Neuron (in vitro differentiated cells): ENCODE results near the gene PPP1R7.

ENCODE experiments used
- H2AFZ ChIP-seq: one replicate; pipeline ENCODE4 v1.6.1; 2013; ENCODE audit warnings: low read depth, mild to moderate bottlenecking, inconsistent platforms, low read length, moderate library complexity
- H3K27me3 ChIP-seq: one replicate; pipeline ENCODE4 v1.6.1; 2013; ENCODE audit warnings: low read length; ENCODE audit not compliant: insufficient read depth
- H3K36me3 ChIP-seq: one replicate; pipeline ENCODE4 v1.6.1; 2013; ENCODE audit warnings: low read length; ENCODE audit not compliant: insufficient read depth
- H3K4me1 ChIP-seq: one replicate; pipeline ENCODE4 v1.6.1; 2013; ENCODE audit warnings: low read length; ENCODE audit not compliant: insufficient read depth
- H3K4me3 ChIP-seq: 2 replicates; pipeline ENCODE4 v1.5.1; 2013; ENCODE audit warnings: mild to moderate bottlenecking, low read length, moderate library complexity
- H3K9me3 ChIP-seq: one replicate; pipeline ENCODE4 v1.6.1; 2013; ENCODE audit warnings: low read length

The PPP1R7 gene

DNA sequence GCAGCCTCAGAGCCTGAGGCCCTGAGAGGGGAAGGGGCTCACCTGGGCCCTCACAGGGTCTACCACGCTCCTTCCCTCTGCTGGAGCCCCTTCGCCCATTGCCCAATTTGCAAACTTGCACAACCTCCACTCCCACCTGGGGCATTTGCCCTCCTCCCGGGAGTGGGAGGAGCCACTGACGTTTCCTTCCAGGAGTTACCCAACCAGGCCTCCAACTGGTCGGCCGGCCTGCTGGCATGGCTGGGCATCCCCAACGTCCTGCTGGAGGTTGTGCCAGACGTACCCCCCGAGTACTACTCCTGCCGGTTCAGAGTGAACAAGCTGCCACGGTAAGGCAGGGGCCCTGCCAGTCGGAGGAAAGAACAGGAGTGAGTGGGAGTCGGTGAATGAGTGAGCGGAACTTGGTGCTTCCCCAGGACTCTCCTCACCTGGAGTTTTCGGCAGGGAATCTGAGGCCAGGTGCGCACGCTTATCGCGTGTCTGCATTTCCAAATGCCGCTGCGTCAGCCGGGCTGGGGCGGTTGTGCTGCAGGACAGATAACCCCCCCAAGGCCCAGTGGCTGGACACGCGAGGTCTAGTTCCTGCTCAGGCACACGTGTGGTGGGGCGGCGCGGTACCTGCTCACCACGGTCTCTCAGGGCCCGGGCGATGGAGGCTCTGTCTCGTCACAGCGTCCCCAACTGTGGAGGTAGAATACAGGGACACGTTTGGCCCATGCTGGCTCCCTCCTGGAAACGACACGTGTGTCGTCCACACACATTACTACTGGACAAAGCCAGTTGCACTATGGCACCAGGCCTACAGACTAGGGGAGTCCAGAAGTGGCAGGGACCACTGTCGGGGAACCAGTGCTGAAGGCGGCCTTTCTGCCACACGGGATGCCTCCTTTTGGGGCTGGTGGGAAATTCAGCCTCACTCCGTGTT lies 49.9 kb downstream of the PPP1R7 start:
- Histone ChIP-seq H3K4me1 (peaks cover 3% of the 10 kb centered on the region), H3K4me3 (no peak overlapping the region), H2AFZ (no peak overlapping the region), H3K27me3 (peaks cover 13% of the 10 kb centered on the region), H3K9me3 (no peaks in the 10 kb centered on the region), H3K36me3 (no peaks in the 10 kb centered on the region)

DNA sequence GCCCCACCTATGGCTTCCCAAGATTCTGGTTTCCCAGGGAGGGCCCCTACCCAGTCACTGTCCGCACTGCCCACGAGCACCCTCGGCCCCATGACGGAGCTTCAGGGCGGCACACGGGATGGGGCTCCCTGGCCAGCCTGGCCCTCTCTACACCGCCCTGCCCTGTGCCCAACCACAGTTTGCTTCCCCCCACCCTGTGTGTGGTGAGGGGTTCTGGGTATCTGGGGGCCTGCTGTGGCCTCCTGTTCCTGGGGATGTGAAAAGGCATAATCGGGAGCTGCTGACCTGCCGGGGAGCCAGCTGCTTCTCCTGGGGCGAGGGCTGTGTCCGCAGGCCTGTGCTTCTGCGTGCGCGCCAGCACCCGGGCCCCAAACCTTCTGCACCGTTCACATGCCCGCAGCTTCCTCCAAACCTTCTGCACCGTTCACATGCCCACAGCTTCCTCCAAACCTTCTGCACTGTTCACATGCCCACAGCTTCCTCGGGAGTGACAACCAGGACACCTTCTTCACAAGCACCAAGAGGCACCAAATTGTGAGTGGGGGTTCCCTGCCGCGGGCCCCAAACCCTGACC lies 50.6 kb downstream of the PPP1R7 start:
- Histone ChIP-seq H2AFZ (no peak overlapping the region), H3K4me1 (peaks cover 3% of the 10 kb centered on the region), H3K36me3 (no peaks in the 10 kb centered on the region), H3K27me3 (peaks cover 9% of the 10 kb centered on the region), H3K9me3 (no peaks in the 10 kb centered on the region), H3K4me3 (no peak overlapping the region)

DNA sequence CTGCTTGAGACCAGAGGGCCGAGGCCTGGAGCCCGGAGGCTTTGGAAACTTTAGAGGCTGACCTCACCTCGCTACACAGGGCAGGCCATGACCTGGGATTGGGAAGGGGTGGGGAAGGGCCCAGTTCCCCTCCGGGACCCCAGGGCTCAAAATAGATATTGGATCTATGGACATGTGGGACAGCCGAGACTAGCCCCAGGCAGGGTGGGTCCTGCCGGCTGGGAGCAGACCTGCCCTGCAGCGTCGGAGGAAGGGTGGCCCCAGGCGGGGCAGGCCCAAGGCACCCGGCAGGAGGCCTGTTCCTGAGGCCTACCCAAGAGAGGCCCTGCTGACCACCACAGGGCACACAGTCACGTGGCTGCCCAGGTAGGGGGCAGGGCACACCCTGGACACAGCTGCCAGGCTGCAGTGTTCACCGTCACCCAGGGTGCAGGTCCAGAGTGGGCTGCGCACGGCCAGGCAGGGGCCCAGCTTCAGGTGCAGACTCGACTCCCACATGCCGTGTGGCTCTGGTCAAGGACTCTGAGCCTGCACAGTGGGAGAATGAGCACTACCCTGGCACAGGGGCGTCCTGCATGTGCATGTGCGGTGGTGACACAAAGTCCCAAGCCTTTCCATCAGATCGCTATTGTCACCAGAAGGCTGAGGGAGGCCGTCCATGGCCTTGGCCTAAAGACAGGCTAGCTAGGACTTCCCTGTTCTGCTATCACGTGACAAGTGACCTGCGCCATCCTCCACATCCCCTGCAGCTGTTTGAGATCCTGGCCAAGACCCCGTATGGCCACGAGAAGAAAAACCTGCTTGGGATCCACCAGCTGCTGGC lies 51.4 kb downstream of the PPP1R7 start:
- Histone ChIP-seq H3K36me3 (no peaks in the 10 kb centered on the region), H3K9me3 (no peaks in the 10 kb centered on the region), H2AFZ (no peak overlapping the region), H3K4me1 (no peaks in the 10 kb centered on the region), H3K4me3 (no peak overlapping the region), H3K27me3 (peaks cover 9% of the 10 kb centered on the region)

DNA sequence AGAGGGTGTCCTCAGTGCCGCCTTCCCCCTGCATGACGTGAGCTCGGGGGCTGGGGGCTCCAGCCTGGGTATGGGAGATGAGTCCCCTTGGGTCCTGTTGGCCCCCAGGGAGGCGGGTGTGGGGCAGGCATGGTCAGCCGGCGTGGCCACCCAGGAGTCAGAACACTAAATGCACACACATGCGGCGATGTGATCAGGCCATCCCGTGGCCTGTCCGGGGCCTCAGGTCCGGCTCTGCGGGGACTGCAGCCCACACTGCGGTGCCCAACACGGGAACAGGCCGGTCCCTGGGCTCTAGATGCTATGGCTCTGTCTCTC lies 52.0 kb downstream of the PPP1R7 start:
- H2AFZ ChIP-seq, result no peak overlapping the region
- H3K9me3 ChIP-seq, result no peaks in the 10 kb centered on the region
- peaks cover 9% of the 10 kb centered on the region for H3K27me3 ChIP-seq
- no peaks in the 10 kb centered on the region for H3K4me1 ChIP-seq
- no peak overlapping the region for H3K4me3 ChIP-seq
- no peaks in the 10 kb centered on the region for H3K36me3 ChIP-seq

DNA sequence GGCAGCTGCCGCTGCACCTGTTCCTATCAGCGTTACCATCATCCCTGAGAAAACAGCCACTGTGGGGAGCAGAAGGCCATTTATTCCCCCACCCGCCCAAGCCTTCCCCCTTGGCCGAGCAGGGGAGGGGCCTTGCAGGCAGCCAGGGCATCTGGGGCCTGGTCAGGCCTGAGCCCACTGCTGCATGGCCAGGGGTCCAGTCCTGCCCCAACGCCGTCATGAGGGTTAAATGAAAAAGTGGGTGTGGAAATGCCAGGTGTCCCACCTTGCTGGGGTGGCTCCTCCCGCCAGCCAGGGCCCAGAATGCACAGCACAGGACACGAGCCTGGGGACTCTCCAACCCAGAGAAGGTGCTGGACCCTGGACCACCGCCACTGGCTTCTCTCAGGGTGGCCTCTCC lies 52.4 kb downstream of the PPP1R7 start:
- no peaks in the 10 kb centered on the region for H3K9me3 ChIP-seq
- no peak overlapping the region for H2AFZ ChIP-seq
- peaks cover 11% of the 10 kb centered on the region for H3K27me3 ChIP-seq
- no peaks in the 10 kb centered on the region for H3K4me1 ChIP-seq
- H3K36me3 ChIP-seq, result no peaks in the 10 kb centered on the region
- H3K4me3 ChIP-seq, result no peak overlapping the region

DNA sequence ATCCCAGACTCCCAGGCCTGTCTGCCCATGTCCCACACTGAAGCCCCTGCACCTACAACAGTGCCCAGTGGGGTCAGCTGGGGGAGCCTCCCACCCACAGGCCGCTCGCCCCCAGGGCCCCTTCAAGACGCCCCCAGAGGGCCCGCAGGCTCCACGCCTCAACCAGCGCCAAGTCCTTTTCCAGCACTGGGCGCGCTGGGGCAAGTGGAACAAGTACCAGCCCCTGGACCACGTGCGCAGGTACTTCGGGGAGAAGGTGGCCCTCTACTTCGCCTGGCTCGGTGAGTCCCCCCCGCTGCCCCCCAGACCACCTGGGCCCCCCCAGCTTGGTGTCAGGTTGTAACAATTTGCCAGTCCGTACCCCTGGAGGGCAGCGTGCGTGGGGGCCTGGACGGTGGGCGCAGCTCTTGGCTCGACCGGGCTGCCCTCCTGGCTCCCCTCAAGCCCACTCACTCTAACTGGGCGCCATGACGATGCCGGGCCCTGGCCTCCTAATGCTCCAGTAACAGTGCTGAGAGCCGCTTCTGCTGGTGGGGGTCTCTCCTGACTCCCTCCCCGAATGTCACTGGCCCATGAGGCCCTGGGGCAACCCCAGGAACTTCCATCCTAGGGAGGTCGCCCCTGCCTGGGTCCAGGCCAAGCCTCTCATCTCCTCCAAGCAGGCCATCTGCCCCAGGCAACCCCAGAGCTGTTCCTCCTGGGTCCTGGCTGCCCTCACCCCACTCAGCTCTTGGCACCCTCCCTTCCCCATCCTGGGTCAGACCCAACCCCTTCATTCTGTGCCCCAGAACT lies 53.1 kb downstream of the PPP1R7 start:
- no peak overlapping the region for H3K4me3 ChIP-seq
- H3K36me3 ChIP-seq, result no peaks in the 10 kb centered on the region
- no peak overlapping the region for H2AFZ ChIP-seq
- peaks cover 6% of the 10 kb centered on the region for H3K27me3 ChIP-seq
- H3K9me3 ChIP-seq, result no peaks in the 10 kb centered on the region
- H3K4me1 ChIP-seq, result no peaks in the 10 kb centered on the region

DNA sequence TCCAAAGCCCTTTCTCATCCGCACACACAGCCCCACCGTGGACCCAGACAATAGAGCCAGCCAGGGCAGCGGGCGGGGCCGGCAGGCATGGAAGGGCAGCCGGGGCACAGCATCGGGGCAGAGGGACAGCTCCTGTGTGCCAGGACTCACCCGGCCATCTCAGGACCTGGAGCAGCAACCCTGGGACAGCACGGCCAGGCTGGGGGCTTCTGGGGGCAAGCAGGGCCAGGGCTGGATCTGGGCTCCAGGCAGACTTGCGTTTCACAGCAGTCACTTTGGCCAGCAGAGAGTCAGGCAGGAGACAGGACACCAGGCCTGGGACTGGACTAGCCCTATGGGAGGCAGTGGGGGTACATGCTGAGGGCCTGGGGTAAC lies 53.7 kb downstream of the PPP1R7 start:
- H3K36me3 ChIP-seq, result no peaks in the 10 kb centered on the region
- H2AFZ ChIP-seq, result no peak overlapping the region
- peaks cover 5% of the 10 kb centered on the region for H3K27me3 ChIP-seq
- H3K4me3 ChIP-seq, result no peak overlapping the region
- H3K9me3 ChIP-seq, result no peaks in the 10 kb centered on the region
- H3K4me1 ChIP-seq, result no peaks in the 10 kb centered on the region

DNA sequence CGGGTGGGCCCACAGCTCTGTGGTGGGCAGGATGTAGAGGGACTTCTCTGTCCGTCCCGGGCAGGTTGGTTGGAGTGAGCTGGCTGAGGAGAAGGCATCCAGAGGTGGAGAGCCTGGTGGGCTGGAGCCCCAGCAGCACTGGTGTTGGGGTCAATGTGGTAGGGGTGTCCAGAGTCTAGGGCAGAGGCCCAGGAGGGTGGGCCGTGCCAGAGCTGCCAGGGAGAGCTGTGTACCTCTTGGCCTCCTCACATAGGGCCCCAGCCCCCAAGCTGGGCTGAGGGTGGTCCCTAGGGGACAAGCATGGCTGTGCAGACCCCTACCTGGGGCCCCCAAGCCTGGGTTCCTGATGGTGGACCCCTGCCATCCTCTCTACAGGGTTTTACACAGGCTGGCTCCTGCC lies 54.2 kb downstream of the PPP1R7 start:
- Histone ChIP-seq H3K9me3 (no peaks in the 10 kb centered on the region), H3K27me3 (peaks cover 5% of the 10 kb centered on the region), H3K36me3 (no peaks in the 10 kb centered on the region), H3K4me1 (no peaks in the 10 kb centered on the region), H3K4me3 (no peak overlapping the region), H2AFZ (no peak overlapping the region)

DNA sequence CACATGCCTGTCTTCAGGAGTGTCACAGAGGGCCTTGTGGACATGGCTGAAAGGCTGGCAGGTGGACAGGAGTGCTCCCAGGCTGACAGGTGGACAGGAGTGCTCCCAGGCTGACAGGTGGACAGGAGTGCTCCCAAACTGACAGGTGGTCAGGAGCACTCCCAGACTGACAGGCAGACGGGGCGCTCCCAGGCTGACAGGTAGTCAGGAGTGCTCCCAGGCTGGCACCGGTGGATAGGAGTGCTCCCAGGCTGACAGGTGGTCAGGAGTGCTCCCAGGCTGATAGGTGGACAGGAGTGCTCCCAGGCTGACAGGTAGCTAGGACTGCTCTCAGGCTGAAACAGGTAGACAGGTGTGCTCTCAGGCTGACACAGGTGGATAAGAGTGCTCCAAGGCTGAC lies 54.8 kb downstream of the PPP1R7 start:
- peaks cover 2% of the 10 kb centered on the region for H3K27me3 ChIP-seq
- H3K4me3 ChIP-seq, result no peak overlapping the region

DNA sequence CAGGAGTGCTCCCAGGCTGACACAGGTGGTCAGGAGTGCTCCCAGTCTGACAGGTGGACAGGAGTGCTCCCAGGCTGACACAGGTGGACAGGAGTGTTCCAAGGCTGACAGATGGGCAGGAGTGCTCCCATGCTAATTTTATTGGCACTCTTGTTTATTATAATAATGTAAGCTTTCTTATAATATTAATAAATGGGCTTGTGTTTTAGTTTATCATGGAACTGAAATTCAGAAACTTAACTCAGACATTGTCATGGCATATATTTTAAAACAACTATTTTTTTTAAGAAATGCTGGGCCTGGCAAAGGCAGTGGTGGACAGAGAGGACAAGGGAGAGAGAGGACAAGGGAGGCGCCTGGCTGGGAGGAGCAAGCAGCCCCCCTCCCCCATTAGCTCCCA lies 56.9 kb downstream of the PPP1R7 start:
- peaks cover 2% of the 10 kb centered on the region for H3K27me3 ChIP-seq
- no peaks in the 10 kb centered on the region for H3K4me1 ChIP-seq
- H2AFZ ChIP-seq, result no peak overlapping the region
- H3K36me3 ChIP-seq, result no peaks in the 10 kb centered on the region
- no peak overlapping the region for H3K4me3 ChIP-seq
- no peaks in the 10 kb centered on the region for H3K9me3 ChIP-seq

More for the DNA sequence above, 54.8 kb downstream of the PPP1R7 start:
- Histone ChIP-seq H2AFZ (no peak overlapping the region), H3K9me3 (no peaks in the 10 kb centered on the region), H3K4me1 (no peaks in the 10 kb centered on the region), H3K36me3 (no peaks in the 10 kb centered on the region)

DNA sequence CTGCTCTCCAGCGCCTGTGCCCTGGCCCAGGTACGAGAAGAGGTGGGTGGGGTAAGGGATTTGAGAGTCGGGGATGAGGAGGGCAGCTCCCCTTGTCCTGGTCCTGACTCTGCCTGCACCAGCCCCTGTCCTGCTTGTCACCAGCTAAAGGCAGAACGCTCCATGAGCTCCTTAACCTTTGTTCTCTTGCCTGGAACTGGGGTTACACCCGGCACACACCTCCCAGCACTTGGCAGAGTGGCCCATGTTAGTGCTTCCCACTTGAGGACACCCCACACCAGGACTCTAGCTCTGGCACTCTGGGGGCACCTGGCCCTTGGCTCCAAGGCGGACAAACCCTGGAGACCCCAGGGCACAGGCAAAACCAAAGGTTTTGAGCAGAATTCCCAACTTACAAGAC lies 57.4 kb downstream of the PPP1R7 start:
- no peaks in the 10 kb centered on the region for H3K36me3 ChIP-seq
- H3K4me3 ChIP-seq, result no peak overlapping the region
- H3K9me3 ChIP-seq, result no peaks in the 10 kb centered on the region
- H3K27me3 ChIP-seq, result peaks cover 2% of the 10 kb centered on the region
- no peak overlapping the region for H2AFZ ChIP-seq
- no peaks in the 10 kb centered on the region for H3K4me1 ChIP-seq

DNA sequence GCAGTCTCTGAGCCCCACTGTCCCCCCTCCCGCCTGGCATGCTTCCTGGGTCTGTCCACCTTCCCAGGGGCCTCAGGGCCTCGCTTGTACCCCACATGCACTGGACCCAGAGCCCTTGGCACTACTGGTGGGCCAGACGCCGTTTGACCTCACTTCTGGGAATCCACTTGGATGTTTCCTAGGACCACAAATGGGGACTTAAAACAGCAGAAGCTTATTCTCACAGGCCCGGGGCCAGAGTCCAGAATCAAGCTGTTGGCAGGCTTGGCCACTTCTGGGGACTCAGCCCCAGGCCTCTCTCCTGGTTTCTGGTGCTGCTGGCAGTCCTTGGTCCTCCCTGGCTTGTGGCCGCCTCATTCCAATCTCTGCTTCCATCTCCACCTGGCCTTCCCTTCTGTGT lies 57.8 kb downstream of the PPP1R7 start:
- no peak overlapping the region for H2AFZ ChIP-seq
- peaks cover 2% of the 10 kb centered on the region for H3K27me3 ChIP-seq
- H3K4me1 ChIP-seq, result no peaks in the 10 kb centered on the region
- H3K36me3 ChIP-seq, result no peaks in the 10 kb centered on the region
- H3K9me3 ChIP-seq, result no peaks in the 10 kb centered on the region
- no peak overlapping the region for H3K4me3 ChIP-seq

DNA sequence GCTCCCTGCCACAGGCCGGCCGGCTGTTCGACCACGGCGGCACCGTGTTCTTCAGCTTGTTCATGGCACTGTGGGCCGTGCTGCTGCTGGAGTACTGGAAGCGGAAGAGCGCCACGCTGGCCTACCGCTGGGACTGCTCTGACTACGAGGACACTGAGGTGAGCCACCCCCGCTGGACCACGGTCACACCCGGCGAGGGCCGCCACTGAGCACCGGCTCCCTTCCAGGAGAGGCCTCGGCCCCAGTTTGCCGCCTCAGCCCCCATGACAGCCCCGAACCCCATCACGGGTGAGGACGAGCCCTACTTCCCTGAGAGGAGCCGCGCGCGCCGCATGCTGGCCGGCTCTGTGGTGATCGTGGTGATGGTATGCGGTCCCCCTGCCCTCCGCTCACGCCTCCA lies 59.0 kb downstream of the PPP1R7 start:
- no peak overlapping the region for H2AFZ ChIP-seq

More for the DNA sequence above, 59.0 kb downstream of the PPP1R7 start:
- Histone ChIP-seq H3K9me3 (no peaks in the 10 kb centered on the region), H3K36me3 (no peaks in the 10 kb centered on the region), H3K27me3 (peaks cover 2% of the 10 kb centered on the region), H3K4me1 (no peaks in the 10 kb centered on the region), H3K4me3 (no peak overlapping the region)
